ENCODE results near the gene TMC1.
"Not testable (repeated sequence)": the region's sequence is repeated elsewhere in the genome, so short reads cannot be mapped to it uniquely, and the experiment has no call there.

The TMC1 gene

GRCh38 chr9:72538921-72539702 lies 17.7 kb downstream of the TMC1 start:
- peaks cover 5% of the 10 kb centered on the region for H3K9me3 Mint-ChIP-seq
- no peaks in the 10 kb centered on the region for H3K27me3 Mint-ChIP-seq
- no peak overlapping the region for H3K27ac Mint-ChIP-seq
- H3K4me3 Mint-ChIP-seq, result no peak overlapping the region
- peaks cover 20% of the 10 kb centered on the region for H3K4me1 Mint-ChIP-seq (ENCODE audit: low read depth)
- no peaks in the 10 kb centered on the region for H3K36me3 Mint-ChIP-seq (ENCODE audit: low read depth)
- no peak for DNase-seq

- Mint-ChIP-seq H3K4me1 (ENCODE audit: low read depth) (peaks cover 17% of the 10 kb centered on the region), H3K36me3 (ENCODE audit: low read depth) (no peaks in the 10 kb centered on the region), H3K4me3 (no peak overlapping the region), H3K27me3 (no peaks in the 10 kb centered on the region), H3K27ac (no peak overlapping the region), H3K9me3 (peaks cover 5% of the 10 kb centered on the region)
- DNase-seq, result no peak
Observed at GRCh38 chr9:72539824-72540347, 18.5 kb downstream of the TMC1 start.

- peaks cover 14% of the 10 kb centered on the region for H3K4me1 Mint-ChIP-seq (ENCODE audit: low read depth)
- no peak for DNase-seq
- peaks cover 5% of the 10 kb centered on the region for H3K9me3 Mint-ChIP-seq
- no peak overlapping the region for H3K4me3 Mint-ChIP-seq
- no peaks in the 10 kb centered on the region for H3K36me3 Mint-ChIP-seq (ENCODE audit: low read depth)
- H3K27ac Mint-ChIP-seq, result no peak overlapping the region
- H3K27me3 Mint-ChIP-seq, result no peaks in the 10 kb centered on the region
Observed at GRCh38 chr9:72540348-72540873, 19.0 kb downstream of the TMC1 start.

- not testable (repeated sequence) for H3K27me3 Mint-ChIP-seq; H3K36me3 Mint-ChIP-seq (ENCODE audit: low read depth); H3K27ac Mint-ChIP-seq; DNase-seq; H3K9me3 Mint-ChIP-seq; H3K4me3 Mint-ChIP-seq
- H3K4me1 Mint-ChIP-seq (ENCODE audit: low read depth), result peaks cover 14% of the 10 kb centered on the region
Observed at GRCh38 chr9:72542537-72542833, 21.1 kb downstream of the TMC1 start.

GRCh38 chr9:72542917-72543316 lies 21.5 kb downstream of the TMC1 start:
- H3K9me3 Mint-ChIP-seq, result no peaks in the 10 kb centered on the region
- no peak overlapping the region for H3K27ac Mint-ChIP-seq
- H3K4me3 Mint-ChIP-seq, result no peak overlapping the region
- H3K4me1 Mint-ChIP-seq (ENCODE audit: low read depth), result peaks cover 14% of the 10 kb centered on the region
- H3K27me3 Mint-ChIP-seq, result no peaks in the 10 kb centered on the region
- no peak for DNase-seq
- no peaks in the 10 kb centered on the region for H3K36me3 Mint-ChIP-seq (ENCODE audit: low read depth)

- no peaks in the 10 kb centered on the region for H3K36me3 Mint-ChIP-seq (ENCODE audit: low read depth)
- H3K9me3 Mint-ChIP-seq, result no peaks in the 10 kb centered on the region
- H3K4me1 Mint-ChIP-seq (ENCODE audit: low read depth), result no peaks in the 10 kb centered on the region
- no peaks in the 10 kb centered on the region for H3K27me3 Mint-ChIP-seq
- DNase-seq, result no peak
- H3K27ac Mint-ChIP-seq, result no peak overlapping the region
- H3K4me3 Mint-ChIP-seq, result no peak overlapping the region
Observed at GRCh38 chr9:72551306-72551705, 29.9 kb downstream of the TMC1 start.

- Mint-ChIP-seq H3K36me3 (ENCODE audit: low read depth) (no peaks in the 10 kb centered on the region), H3K27ac (no peak overlapping the region), H3K4me3 (no peak overlapping the region), H3K27me3 (no peaks in the 10 kb centered on the region), H3K9me3 (no peaks in the 10 kb centered on the region), H3K4me1 (ENCODE audit: low read depth) (peaks cover 6% of the 10 kb centered on the region)
- no peak for DNase-seq
Observed at GRCh38 chr9:72552356-72552755, 30.9 kb downstream of the TMC1 start.

- no peaks in the 10 kb centered on the region for H3K36me3 Mint-ChIP-seq (ENCODE audit: low read depth)
- H3K9me3 Mint-ChIP-seq, result no peaks in the 10 kb centered on the region
- no peak overlapping the region for H3K4me3 Mint-ChIP-seq
- H3K4me1 Mint-ChIP-seq (ENCODE audit: low read depth), result peaks cover 18% of the 10 kb centered on the region
- H3K27me3 Mint-ChIP-seq, result no peaks in the 10 kb centered on the region
- no peak for DNase-seq
- H3K27ac Mint-ChIP-seq, result no peak overlapping the region
Observed at GRCh38 chr9:72554221-72554641, 32.8 kb downstream of the TMC1 start.

GRCh38 chr9:72557549-72557948 lies 36.1 kb downstream of the TMC1 start:
- Mint-ChIP-seq H3K27ac (peak overlapping the region; percentile 72), H3K9me3 (no peaks in the 10 kb centered on the region)

GRCh38 chr9:72560086-72560485 lies 38.7 kb downstream of the TMC1 start:
- H3K27me3 Mint-ChIP-seq, result peaks cover 2% of the 10 kb centered on the region
- no peaks in the 10 kb centered on the region for H3K9me3 Mint-ChIP-seq
- DNase-seq, result no peak
- H3K4me3 Mint-ChIP-seq, result no peak overlapping the region
- peaks cover 18% of the 10 kb centered on the region for H3K4me1 Mint-ChIP-seq (ENCODE audit: low read depth)
- H3K27ac Mint-ChIP-seq, result no peak overlapping the region
- no peaks in the 10 kb centered on the region for H3K36me3 Mint-ChIP-seq (ENCODE audit: low read depth)

More at GRCh38 chr9:72557549-72557948, 36.1 kb downstream of the TMC1 start:
- H3K36me3 Mint-ChIP-seq (ENCODE audit: low read depth), result no peaks in the 10 kb centered on the region
- peaks cover 2% of the 10 kb centered on the region for H3K27me3 Mint-ChIP-seq
- DNase-seq, result peak; percentile 54
- H3K4me3 Mint-ChIP-seq, result no peak overlapping the region
- peaks cover 18% of the 10 kb centered on the region for H3K4me1 Mint-ChIP-seq (ENCODE audit: low read depth)

GRCh38 chr9:72563806-72564205 lies 42.4 kb downstream of the TMC1 start:
- Mint-ChIP-seq H3K9me3 (peaks cover 8% of the 10 kb centered on the region), H3K4me1 (ENCODE audit: low read depth) (no peaks in the 10 kb centered on the region), H3K27me3 (peaks cover 2% of the 10 kb centered on the region), H3K27ac (no peak overlapping the region), H3K36me3 (ENCODE audit: low read depth) (no peaks in the 10 kb centered on the region), H3K4me3 (no peak overlapping the region)
- no peak for DNase-seq

GRCh38 chr9:72564479-72565281 lies 43.3 kb downstream of the TMC1 start:
- no peaks in the 10 kb centered on the region for H3K4me1 Mint-ChIP-seq (ENCODE audit: low read depth)
- H3K4me3 Mint-ChIP-seq, result no peak overlapping the region
- H3K9me3 Mint-ChIP-seq, result peaks cover 8% of the 10 kb centered on the region
- no peak for DNase-seq
- no peaks in the 10 kb centered on the region for H3K36me3 Mint-ChIP-seq (ENCODE audit: low read depth)
- H3K27ac Mint-ChIP-seq, result no peak overlapping the region
- H3K27me3 Mint-ChIP-seq, result peaks cover 2% of the 10 kb centered on the region

- H3K27me3 Mint-ChIP-seq, result no peaks in the 10 kb centered on the region
- H3K9me3 Mint-ChIP-seq, result peaks cover 8% of the 10 kb centered on the region
- no peak for DNase-seq
- no peak overlapping the region for H3K27ac Mint-ChIP-seq
- no peaks in the 10 kb centered on the region for H3K4me1 Mint-ChIP-seq (ENCODE audit: low read depth)
- H3K36me3 Mint-ChIP-seq (ENCODE audit: low read depth), result no peaks in the 10 kb centered on the region
- H3K4me3 Mint-ChIP-seq, result no peak overlapping the region
Observed at GRCh38 chr9:72565535-72565934, 44.1 kb downstream of the TMC1 start.

- H3K27ac Mint-ChIP-seq, result no peak overlapping the region
- no peaks in the 10 kb centered on the region for H3K36me3 Mint-ChIP-seq (ENCODE audit: low read depth)
- no peaks in the 10 kb centered on the region for H3K9me3 Mint-ChIP-seq
- peaks cover 9% of the 10 kb centered on the region for H3K4me1 Mint-ChIP-seq (ENCODE audit: low read depth)
- no peak for DNase-seq
- H3K4me3 Mint-ChIP-seq, result no peak overlapping the region
- H3K27me3 Mint-ChIP-seq, result peaks cover 3% of the 10 kb centered on the region
Observed at GRCh38 chr9:72574156-72574810, 52.9 kb downstream of the TMC1 start.
